NCI-H128 (cell line): ENCODE measurements around the gene SRBD1.

ENCODE experiments used
- DNase-seq: peaks from one replicate; lab custom pipeline; 2025; ENCODE audit not compliant: unreplicated experiment; lab: John Stamatoyannopoulos, UW

SRBD1 gene

GRCh38 chr2:45554073-45554741, 56.9 kb downstream of the SRBD1 start:
- no peak for DNase-seq

GRCh38 chr2:45551862-45552261, 59.2 kb downstream of the SRBD1 start:
- no peak for DNase-seq

DNA sequence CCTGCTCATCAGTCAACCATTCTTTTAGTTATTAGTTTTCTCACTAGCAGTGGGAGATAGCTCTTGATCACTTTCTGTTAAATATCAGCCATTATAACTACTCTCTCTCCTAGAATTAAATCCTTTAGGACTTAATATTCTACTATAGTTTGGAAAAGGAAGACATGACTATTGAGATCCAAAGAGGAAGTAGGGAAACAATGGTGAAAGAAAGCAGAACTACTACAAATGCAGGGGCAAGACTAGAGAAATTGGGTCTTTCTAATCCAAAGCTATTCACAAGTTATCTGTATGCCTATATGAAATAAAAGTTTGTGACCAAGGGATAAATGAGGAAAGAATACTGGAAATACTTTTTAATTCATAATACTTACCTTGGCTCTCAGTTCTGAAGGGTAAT, 65.1 kb downstream of the SRBD1 start:
- DNase-seq = no peak

GRCh38 chr2:45543257-45543656, 67.8 kb downstream of the SRBD1 start:
- DNase-seq = no peak

DNA sequence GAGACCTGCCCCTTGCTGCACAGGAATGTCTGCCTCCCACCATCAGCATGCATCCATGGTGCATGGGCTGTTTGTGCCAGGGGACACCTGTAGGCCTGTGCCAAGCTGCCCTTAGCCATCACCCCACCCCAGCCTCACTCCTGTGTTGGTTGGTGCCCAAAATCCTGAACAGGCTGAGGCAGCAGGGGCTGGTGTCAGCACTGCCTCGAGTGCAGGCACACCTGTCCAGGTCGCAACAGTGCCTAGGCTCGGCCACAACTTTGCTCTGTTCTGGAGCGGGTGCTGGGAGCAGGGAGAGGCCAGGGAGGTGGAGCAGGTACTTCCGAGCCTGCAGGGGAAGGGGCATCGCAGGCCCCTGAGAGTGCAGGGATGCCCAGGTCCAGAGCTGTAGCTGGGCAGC, 69.1 kb downstream of the SRBD1 start:
- no peak for DNase-seq

GRCh38 chr2:45541450-45541849, 69.6 kb downstream of the SRBD1 start:
- no peak for DNase-seq

- DNase-seq = no peak
These were observed 70.1 kb downstream of the SRBD1 start for GRCh38 chr2:45540942-45541341.

DNA sequence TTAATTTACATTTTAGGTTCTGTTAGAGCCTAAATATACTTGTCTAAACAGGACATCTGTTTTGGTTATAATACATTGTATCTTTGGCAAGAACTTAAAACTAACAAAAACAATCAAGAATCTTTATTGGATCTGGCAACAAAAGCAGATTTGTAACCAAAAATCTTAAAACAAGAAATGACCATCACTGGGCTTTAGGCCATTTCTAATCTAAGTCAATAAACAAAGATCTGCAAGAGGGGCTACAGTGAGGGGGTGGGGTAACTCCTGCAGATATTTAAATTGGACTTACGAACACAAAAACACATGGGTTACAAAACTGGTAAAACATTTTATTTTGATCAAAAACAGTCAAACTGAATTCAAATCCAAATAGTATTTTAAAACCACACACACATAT, 77.3 kb downstream of the SRBD1 start:
- DNase-seq = no peak

GRCh38 chr2:45532181-45532580, 78.9 kb downstream of the SRBD1 start:
- no peak for DNase-seq

DNA sequence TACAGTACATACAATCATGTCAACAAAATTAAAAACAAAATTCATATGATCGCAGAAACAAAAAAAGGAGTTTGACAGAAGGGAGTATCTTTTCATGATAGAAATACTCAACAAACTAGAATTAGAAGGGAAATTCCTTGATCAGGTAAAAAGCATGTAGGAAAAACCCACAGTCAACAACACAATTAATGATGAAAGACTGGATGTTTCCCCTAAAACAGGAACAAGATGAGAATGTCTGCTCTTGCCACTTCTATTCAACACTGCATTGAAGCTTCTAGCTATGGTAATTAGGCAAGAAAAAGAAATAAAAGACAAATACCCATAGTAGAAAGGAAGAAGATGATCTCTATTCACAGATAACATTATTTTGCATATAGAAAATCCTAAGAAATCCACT, 87.1 kb downstream of the SRBD1 start:
- DNase-seq = no peak

- DNase-seq = no peak
These were observed 92.5 kb downstream of the SRBD1 start for GRCh38 chr2:45518546-45518945.

DNA sequence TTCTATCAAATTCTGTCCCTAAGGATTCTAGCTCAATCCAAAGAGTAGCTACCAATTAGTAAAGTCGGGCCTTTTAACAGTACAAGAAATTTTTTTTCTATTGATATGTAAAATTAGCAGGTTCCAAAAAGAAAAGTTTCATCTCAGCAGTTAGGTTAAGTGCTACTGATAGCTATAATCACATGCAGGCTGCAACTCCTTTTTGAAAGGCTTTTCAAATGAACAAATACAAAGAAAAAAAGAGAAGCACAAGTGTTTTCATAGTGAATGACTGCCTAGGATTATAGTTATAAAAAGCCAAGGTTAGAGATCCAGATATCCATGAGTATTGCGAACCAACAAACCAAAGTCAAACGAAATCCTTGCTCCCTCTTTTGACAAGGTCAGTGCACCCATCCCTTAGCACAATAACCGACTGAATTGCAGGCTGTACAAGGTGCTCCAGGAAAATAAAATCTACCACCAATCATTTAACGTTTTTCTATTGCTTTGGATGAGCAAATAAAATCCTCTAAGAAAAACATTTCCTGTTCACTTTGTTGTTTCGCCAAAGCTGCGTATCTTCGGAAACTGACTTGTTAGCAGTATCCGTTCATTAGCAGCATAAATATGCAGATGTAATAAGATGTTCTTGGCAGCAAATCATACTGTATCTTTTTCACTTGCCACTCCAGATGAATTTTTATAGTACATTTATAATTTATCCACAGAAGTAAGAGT, 100.2 kb downstream of the SRBD1 start:
- DNase-seq = no peak

DNA sequence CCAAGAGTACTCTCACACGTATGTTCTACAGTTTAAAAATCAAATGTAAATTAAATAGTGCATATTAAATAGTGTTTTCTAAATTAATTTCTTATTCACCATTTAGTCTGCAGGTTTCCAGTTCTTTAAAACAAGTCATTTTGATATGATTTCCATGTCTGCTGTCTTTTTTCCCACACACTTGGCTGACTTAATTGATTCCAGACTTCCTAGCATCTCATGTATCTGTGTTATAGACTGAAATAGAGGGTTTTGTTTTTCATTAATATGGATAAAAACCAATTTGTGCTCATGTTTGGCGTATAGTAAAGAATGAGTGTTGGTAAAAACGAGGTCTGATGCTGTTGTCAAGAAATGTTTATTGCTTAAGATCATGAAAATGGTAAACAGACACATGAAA, 104.3 kb downstream of the SRBD1 start:
- DNase-seq = no peak

DNA sequence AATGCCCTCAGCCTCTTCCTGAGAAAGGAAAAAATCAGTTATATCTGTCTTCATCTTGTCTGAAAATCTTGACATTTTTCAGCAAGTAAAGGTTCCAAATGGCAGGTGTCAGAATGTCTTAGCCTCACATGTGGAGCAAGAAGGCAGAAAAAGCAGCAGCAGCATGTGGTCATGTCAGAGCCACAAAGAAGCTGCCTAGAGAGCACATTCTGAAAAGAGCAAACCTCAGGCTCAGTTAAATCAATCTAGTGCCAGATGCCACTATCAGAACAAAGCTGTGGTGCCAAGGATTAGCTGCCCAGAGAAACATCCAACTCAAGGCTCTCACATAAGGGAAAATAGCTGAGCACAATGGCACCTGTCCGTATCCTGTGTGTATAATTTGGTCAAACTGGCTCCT, 105.9 kb downstream of the SRBD1 start:
- no peak for DNase-seq

GRCh38 chr2:45498661-45499550, 112.2 kb downstream of the SRBD1 start:
- no peak for DNase-seq

- DNase-seq = no peak
These were observed 113.7 kb downstream of the SRBD1 start for GRCh38 chr2:45497355-45497754.

GRCh38 chr2:45496869-45497268, 114.2 kb downstream of the SRBD1 start:
- DNase-seq = no peak

DNA sequence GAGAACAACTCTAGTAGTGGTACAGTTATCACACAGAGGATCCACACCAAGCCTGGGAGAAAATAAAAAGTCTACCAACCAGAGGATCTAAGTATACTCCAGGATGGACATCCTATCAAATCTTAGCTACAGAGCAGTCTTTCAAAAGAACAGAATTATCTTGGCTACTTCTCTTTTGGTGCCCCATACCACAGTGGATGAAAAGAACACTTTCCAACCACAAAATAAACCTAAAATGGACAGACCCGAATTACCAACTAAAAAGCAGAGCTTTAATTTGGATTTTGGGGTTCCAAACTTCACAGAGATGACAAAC, 116.1 kb downstream of the SRBD1 start:
- no peak for DNase-seq

- DNase-seq = peak; percentile 8
These were observed 116.6 kb downstream of the SRBD1 start for GRCh38 chr2:45494275-45494977.

DNA sequence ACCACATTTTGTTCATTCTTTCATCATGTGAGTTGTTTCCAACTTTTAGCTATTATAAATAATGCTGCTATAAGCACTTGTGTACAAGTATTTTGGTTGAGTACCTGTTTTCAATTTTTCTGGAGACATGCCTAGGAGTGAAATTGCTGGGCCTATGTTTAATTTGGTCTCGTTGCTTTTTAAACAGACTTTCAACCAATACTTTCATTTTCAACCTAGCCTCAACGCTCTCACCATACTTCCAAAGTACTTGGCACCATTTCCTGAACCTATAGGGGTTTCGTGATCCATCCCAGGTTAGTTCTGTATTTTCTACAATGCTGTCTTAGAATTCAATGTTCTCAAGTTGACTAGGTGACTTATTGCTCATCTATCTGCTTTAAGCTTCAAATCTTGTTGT, 126.1 kb downstream of the SRBD1 start:
- DNase-seq = no peak

DNA sequence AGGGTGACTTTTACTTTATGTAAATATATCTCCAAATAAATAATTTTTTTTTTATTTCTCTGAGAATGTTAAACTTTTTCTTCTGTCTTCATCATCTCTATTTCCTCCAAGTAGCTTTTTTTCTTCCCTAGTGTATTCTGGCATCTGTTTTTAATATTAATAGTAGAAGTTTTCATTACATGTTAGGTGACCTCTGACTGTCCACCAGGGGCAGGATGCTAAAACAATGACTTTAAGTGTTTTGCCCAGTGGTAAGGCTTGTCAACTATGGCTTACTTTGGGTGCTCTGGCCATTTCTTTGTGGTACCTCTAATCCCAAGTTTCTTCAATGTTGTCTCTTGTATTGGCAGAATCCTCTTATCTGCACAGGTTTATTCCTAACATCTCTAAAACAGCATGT, 127.1 kb downstream of the SRBD1 start:
- no peak for DNase-seq
